HepG2 (cell line): ENCODE measurements around the gene IAH1. TPM values are rescaled to one million over a fixed set of nuclear protein-coding genes. Genes with fewer than 3 reads are reported as not detected.

Source experiments
- AGO2 ChIP-seq: fragments of 200-400 bp; formaldehyde crosslinking; optimal IDR thresholded peaks from 2 replicates; pipeline ENCODE3; 2017; ENCODE audit warnings: mild to moderate bottlenecking, low read depth, low read length, moderate library complexity
- GABPA ChIP-seq, 2 experiments: IDR thresholded peaks; 2 replicates each; pipeline ENCODE4 v1.6.1; 2011 to 2016; ENCODE audit warnings: low read depth in 2 of 2, low read length in 1 of 2, missing biosample characterization in 1 of 2, missing genetic modification characterization in 1 of 2
- HES4 ChIP-seq: sonication (generic); formaldehyde crosslinking; IDR thresholded peaks from 2 replicates; pipeline ENCODE4 v1.9.0; 2021; ENCODE audit warnings: mild to moderate bottlenecking, missing genetic modification reagents, borderline replicate concordance
- HOXA5 ChIP-seq: sonication (generic); formaldehyde crosslinking; IDR thresholded peaks from 2 replicates; pipeline ENCODE4 v1.4.0; 2020; ENCODE audit warnings: missing genetic modification reagents
- KAT8 ChIP-seq: IDR thresholded peaks from 2 replicates; pipeline ENCODE4 v1.6.1; 2016; ENCODE audit warnings: missing genetic modification reagents, missing compliant biosample characterization
- KDM2A ChIP-seq: sonication (generic); formaldehyde crosslinking; IDR thresholded peaks from 2 replicates; pipeline ENCODE4 v1.4.0; 2020; ENCODE audit warnings: low read depth, missing genetic modification reagents, borderline replicate concordance
- NBN ChIP-seq: fragments of 450-650 bp; conservative IDR thresholded peaks from 2 replicates; pipeline ENCODE4 v1.6.1; 2017
- ZBTB42 ChIP-seq: sonication (generic); formaldehyde crosslinking; IDR thresholded peaks from 2 replicates; pipeline ENCODE4 v1.5.0; 2020; ENCODE audit warnings: mild to moderate bottlenecking, missing genetic modification reagents
- ZNF17 ChIP-seq: sonication (generic); formaldehyde crosslinking; IDR thresholded peaks from 2 replicates; pipeline ENCODE4 v1.5.0; 2020; ENCODE audit warnings: mild to moderate bottlenecking, missing genetic modification reagents
- ZNF451 ChIP-seq: sonication (generic); formaldehyde crosslinking; IDR thresholded peaks from 2 replicates; pipeline ENCODE4 v1.5.0; 2020; ENCODE audit warnings: mild to moderate bottlenecking, missing genetic modification reagents
- ZNF550 ChIP-seq: sonication (generic); formaldehyde crosslinking; IDR thresholded peaks from 2 replicates; pipeline ENCODE4 v1.4.0; 2020; ENCODE audit warnings: mild to moderate bottlenecking, missing genetic modification reagents, borderline replicate concordance
- polyA plus RNA-seq, 8 experiments: library from polyadenylated mRNA; depleted of rRNA in 3 of 8; stranded (reverse) in 7 of 8; unstranded in 1 of 8; fragments of >200 nt; fragmentation: Illumina TruSeq in 4 of 8; extraction: Trizol in 4 of 8; gene quantifications; 2 replicates each; pipeline versions ENCODE4 v1.2.1 to v1.2.3, GENCODE V29; 2011 to 2016; ENCODE audit warnings: low read depth in 4 of 8, missing spikeins in 1 of 8, mixed read lengths in 1 of 8; ENCODE audit not compliant: insufficient read depth in 1 of 8
- total RNA-seq, 5 experiments: library from RNA; depleted of rRNA; stranded (reverse); fragments of >200 nt; fragmentation: Illumina TruSeq; extraction: Trizol; gene quantifications; 2 replicates each; pipeline ENCODE4 v1.2.3, GENCODE V29; 2016; ENCODE audit warnings: low read depth in 1 of 5
- TF ChIP-seq, protein P1 (sequence below): sonication (generic); formaldehyde crosslinking; IDR thresholded peaks from 2 replicates; pipeline ENCODE4 v1.5.0; 2020; ENCODE audit warnings: missing genetic modification reagents, mild to moderate bottlenecking, borderline replicate concordance
- TF ChIP-seq, protein P2 (sequence below): sonication (generic); formaldehyde crosslinking; IDR thresholded peaks from 2 replicates; pipeline ENCODE4 v1.9.0; 2022; ENCODE audit warnings: missing genetic modification reagents, mild to moderate bottlenecking, borderline replicate concordance
- TF ChIP-seq, protein P3 (sequence below): sonication (generic); formaldehyde crosslinking; IDR thresholded peaks from 2 replicates; pipeline ENCODE4 v1.5.0; 2020; ENCODE audit warnings: missing genetic modification reagents
- TF ChIP-seq, protein P4 (sequence below): sonication (generic); formaldehyde crosslinking; IDR thresholded peaks from 2 replicates; pipeline ENCODE4 v1.4.0; 2020; ENCODE audit warnings: missing genetic modification reagents
- TF ChIP-seq, protein P5 (sequence below): sonication (generic); formaldehyde crosslinking; IDR thresholded peaks from 2 replicates; pipeline ENCODE4 v1.4.0; 2020; ENCODE audit warnings: mild to moderate bottlenecking, missing genetic modification reagents
- TF ChIP-seq, protein P6 (sequence below): sonication (generic); formaldehyde crosslinking; IDR thresholded peaks from 2 replicates; pipeline ENCODE4 v1.8.0; 2022; ENCODE audit warnings: mild to moderate bottlenecking, missing genetic modification reagents, moderate library complexity

The IAH1 gene
- total and polyA plus RNA-seq, 2 of the 13 experiments (the other 11 are each of a cell fraction or from before 2014, with no cell fraction given) = 43.6 to 44.4 TPM

DNA sequence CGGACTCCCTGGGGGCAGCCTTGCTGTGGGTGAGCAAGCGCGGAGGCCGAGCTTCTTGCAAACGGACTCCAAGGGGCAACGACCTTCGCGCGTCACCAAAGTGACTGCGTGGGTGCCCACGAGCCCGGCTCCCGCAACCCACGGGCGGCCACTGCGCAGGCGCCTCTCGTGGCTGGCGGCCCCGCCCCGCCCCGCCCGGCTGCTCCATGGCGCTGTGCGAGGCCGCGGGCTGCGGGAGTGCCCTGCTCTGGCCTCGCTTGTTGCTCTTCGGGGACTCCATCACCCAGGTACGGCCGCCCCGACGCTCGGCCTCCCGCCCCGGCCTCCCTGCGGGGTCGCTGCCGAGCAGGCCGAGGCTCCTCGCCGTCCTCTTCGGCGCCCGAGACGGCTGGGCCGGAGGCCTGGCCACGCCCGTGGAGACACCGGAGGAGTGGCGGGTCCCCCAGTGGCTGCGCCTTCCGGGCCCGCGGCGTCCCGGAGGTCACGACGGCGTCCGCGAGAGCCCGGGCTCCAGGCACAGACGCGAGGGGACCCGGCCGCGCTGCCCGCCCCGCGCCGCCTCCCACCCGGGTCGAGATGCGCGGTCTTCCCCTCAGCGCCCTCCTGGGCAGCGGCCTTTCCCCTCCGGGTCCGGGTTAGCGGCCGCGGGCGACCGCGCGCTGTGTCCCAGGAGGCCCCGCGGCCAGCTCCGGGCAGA lies at the start of gene IAH1 (continued):
- no peak for TF ChIP-seq HOXA5
- TF ChIP-seq HES4 (CRISPR knock-in tag) = no peak
- TF ChIP-seq, protein P1, sequence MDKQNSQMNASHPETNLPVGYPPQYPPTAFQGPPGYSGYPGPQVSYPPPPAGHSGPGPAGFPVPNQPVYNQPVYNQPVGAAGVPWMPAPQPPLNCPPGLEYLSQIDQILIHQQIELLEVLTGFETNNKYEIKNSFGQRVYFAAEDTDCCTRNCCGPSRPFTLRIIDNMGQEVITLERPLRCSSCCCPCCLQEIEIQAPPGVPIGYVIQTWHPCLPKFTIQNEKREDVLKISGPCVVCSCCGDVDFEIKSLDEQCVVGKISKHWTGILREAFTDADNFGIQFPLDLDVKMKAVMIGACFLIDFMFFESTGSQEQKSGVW (CRISPR knock-in tag) = no peak
- no peak for TF ChIP-seq KAT8
- TF ChIP-seq AGO2 = peak; percentile 20
- no peak for TF ChIP-seq ZNF17 (CRISPR knock-in tag)
- TF ChIP-seq KDM2A (CRISPR knock-in tag) = 0 out of 2 replicates have a peak, but pooled peaks have one; percentile 16
- TF ChIP-seq ZNF451 (CRISPR knock-in tag) = no peak
- TF ChIP-seq, protein P2, sequence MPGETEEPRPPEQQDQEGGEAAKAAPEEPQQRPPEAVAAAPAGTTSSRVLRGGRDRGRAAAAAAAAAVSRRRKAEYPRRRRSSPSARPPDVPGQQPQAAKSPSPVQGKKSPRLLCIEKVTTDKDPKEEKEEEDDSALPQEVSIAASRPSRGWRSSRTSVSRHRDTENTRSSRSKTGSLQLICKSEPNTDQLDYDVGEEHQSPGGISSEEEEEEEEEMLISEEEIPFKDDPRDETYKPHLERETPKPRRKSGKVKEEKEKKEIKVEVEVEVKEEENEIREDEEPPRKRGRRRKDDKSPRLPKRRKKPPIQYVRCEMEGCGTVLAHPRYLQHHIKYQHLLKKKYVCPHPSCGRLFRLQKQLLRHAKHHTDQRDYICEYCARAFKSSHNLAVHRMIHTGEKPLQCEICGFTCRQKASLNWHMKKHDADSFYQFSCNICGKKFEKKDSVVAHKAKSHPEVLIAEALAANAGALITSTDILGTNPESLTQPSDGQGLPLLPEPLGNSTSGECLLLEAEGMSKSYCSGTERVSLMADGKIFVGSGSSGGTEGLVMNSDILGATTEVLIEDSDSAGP = no peak
- no peak for TF ChIP-seq ZNF550 (CRISPR knock-in tag)
- TF ChIP-seq NBN = no peak
- TF ChIP-seq, protein P3, sequence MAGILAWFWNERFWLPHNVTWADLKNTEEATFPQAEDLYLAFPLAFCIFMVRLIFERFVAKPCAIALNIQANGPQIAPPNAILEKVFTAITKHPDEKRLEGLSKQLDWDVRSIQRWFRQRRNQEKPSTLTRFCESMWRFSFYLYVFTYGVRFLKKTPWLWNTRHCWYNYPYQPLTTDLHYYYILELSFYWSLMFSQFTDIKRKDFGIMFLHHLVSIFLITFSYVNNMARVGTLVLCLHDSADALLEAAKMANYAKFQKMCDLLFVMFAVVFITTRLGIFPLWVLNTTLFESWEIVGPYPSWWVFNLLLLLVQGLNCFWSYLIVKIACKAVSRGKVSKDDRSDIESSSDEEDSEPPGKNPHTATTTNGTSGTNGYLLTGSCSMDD = no peak
- TF ChIP-seq, protein P4, sequence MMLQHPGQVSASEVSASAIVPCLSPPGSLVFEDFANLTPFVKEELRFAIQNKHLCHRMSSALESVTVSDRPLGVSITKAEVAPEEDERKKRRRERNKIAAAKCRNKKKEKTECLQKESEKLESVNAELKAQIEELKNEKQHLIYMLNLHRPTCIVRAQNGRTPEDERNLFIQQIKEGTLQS (CRISPR knock-in tag) = 0 out of 2 replicates have a peak, but pooled peaks have one; percentile 14
- TF ChIP-seq, protein P5, sequence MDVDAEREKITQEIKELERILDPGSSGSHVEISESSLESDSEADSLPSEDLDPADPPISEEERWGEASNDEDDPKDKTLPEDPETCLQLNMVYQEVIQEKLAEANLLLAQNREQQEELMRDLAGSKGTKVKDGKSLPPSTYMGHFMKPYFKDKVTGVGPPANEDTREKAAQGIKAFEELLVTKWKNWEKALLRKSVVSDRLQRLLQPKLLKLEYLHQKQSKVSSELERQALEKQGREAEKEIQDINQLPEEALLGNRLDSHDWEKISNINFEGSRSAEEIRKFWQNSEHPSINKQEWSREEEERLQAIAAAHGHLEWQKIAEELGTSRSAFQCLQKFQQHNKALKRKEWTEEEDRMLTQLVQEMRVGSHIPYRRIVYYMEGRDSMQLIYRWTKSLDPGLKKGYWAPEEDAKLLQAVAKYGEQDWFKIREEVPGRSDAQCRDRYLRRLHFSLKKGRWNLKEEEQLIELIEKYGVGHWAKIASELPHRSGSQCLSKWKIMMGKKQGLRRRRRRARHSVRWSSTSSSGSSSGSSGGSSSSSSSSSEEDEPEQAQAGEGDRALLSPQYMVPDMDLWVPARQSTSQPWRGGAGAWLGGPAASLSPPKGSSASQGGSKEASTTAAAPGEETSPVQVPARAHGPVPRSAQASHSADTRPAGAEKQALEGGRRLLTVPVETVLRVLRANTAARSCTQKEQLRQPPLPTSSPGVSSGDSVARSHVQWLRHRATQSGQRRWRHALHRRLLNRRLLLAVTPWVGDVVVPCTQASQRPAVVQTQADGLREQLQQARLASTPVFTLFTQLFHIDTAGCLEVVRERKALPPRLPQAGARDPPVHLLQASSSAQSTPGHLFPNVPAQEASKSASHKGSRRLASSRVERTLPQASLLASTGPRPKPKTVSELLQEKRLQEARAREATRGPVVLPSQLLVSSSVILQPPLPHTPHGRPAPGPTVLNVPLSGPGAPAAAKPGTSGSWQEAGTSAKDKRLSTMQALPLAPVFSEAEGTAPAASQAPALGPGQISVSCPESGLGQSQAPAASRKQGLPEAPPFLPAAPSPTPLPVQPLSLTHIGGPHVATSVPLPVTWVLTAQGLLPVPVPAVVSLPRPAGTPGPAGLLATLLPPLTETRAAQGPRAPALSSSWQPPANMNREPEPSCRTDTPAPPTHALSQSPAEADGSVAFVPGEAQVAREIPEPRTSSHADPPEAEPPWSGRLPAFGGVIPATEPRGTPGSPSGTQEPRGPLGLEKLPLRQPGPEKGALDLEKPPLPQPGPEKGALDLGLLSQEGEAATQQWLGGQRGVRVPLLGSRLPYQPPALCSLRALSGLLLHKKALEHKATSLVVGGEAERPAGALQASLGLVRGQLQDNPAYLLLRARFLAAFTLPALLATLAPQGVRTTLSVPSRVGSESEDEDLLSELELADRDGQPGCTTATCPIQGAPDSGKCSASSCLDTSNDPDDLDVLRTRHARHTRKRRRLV (CRISPR knock-in tag) = no peak
- no peak for TF ChIP-seq GABPA (IDR thresholded peaks at IDR 0.05; ENCODE audit: low read depth, low read length)
- no peak for TF ChIP-seq GABPA (CRISPR knock-in tag; IDR thresholded peaks at IDR 0.05; ENCODE audit: low read depth)
- TF ChIP-seq, protein P6, sequence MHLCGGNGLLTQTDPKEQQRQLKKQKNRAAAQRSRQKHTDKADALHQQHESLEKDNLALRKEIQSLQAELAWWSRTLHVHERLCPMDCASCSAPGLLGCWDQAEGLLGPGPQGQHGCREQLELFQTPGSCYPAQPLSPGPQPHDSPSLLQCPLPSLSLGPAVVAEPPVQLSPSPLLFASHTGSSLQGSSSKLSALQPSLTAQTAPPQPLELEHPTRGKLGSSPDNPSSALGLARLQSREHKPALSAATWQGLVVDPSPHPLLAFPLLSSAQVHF (CRISPR knock-in tag) = no peak
- no peak for TF ChIP-seq ZBTB42 (CRISPR knock-in tag)
